HEK293 (cell line): ENCODE data around the gene LRPPRC.

Source experiments
- CTCF ChIP-seq: fragments of 450-650 bp; formaldehyde crosslinking; IDR thresholded peaks from 2 replicates; pipeline ENCODE4 v1.5.1; 2016; ENCODE audit warnings: missing biosample characterization, missing genetic modification characterization
- HIC1 ChIP-seq: fragments of 450-650 bp; formaldehyde crosslinking; IDR thresholded peaks from 2 replicates; pipeline ENCODE4 v1.5.1; 2016; ENCODE audit warnings: missing biosample characterization, missing genetic modification characterization
- OSR2 ChIP-seq: fragments of 450-650 bp; formaldehyde crosslinking; IDR thresholded peaks from 2 replicates; pipeline ENCODE4 v1.5.1; 2016; ENCODE audit warnings: missing biosample characterization, missing genetic modification characterization
- YY1 ChIP-seq: fragments of 450-650 bp; formaldehyde crosslinking; IDR thresholded peaks from 2 replicates; pipeline ENCODE4 v1.5.1; 2018; ENCODE audit warnings: missing biosample characterization, missing genetic modification characterization
- ZBTB20 ChIP-seq: fragments of 450-650 bp; formaldehyde crosslinking; IDR thresholded peaks from 2 replicates; pipeline ENCODE4 v1.5.1; 2016; ENCODE audit warnings: missing biosample characterization, missing genetic modification characterization
- ZBTB8A ChIP-seq: fragments of 450-650 bp; formaldehyde crosslinking; IDR thresholded peaks from 2 replicates; pipeline ENCODE4 v1.5.1; 2016; ENCODE audit warnings: missing biosample characterization, missing genetic modification characterization
- ZNF362 ChIP-seq: fragments of 450-650 bp; formaldehyde crosslinking; IDR thresholded peaks from 2 replicates; pipeline ENCODE4 v1.5.1; 2016; ENCODE audit warnings: missing biosample characterization, missing genetic modification characterization
- ZNF423 ChIP-seq: fragments of 450-650 bp; formaldehyde crosslinking; IDR thresholded peaks from 2 replicates; pipeline ENCODE4 v1.5.1; 2016; ENCODE audit warnings: missing biosample characterization, missing genetic modification characterization
- ZNF473 ChIP-seq: fragments of 450-650 bp; formaldehyde crosslinking; IDR thresholded peaks from 2 replicates; pipeline ENCODE4 v1.5.1; 2017; ENCODE audit warnings: missing biosample characterization, missing genetic modification characterization
- ZNF645 ChIP-seq: fragments of 450-650 bp; formaldehyde crosslinking; IDR thresholded peaks from 2 replicates; pipeline ENCODE4; 2016; ENCODE audit warnings: missing biosample characterization, missing genetic modification characterization
- ZNF677 ChIP-seq: fragments of 450-650 bp; IDR thresholded peaks from 2 replicates; pipeline ENCODE4 v1.5.0; 2018; ENCODE audit warnings: missing biosample characterization, mild to moderate bottlenecking, missing genetic modification characterization, moderate library complexity
- ZNF76 ChIP-seq: fragments of 450-650 bp; formaldehyde crosslinking; IDR thresholded peaks from 2 replicates; pipeline ENCODE4; 2016; ENCODE audit warnings: low read depth, missing biosample characterization, missing genetic modification characterization, borderline replicate concordance
- ZNF768 ChIP-seq: fragments of 450-650 bp; formaldehyde crosslinking; IDR thresholded peaks from 2 replicates; pipeline ENCODE4 v1.5.1; 2018; ENCODE audit warnings: missing biosample characterization, mild to moderate bottlenecking, missing genetic modification characterization
- ZNF777 ChIP-seq: fragments of 450-650 bp; formaldehyde crosslinking; IDR thresholded peaks from 2 replicates; pipeline ENCODE4 v1.5.1; 2017; ENCODE audit warnings: missing biosample characterization, missing genetic modification characterization, borderline replicate concordance

GRCh38 chr2:43880952-43881351, 114.8 kb downstream of the LRPPRC start:
- no peak for TF ChIP-seq HIC1 (tag by site-specific recombination)
- TF ChIP-seq ZNF362, result no peak
- TF ChIP-seq ZNF645 (tag by site-specific recombination), result no peak
- TF ChIP-seq CTCF (tag by site-specific recombination), result no peak
- TF ChIP-seq OSR2 (tag by site-specific recombination), result no peak
- no peak for TF ChIP-seq YY1 (tag by site-specific recombination)
- TF ChIP-seq ZNF768 (tag by site-specific recombination), result no peak
- no peak for TF ChIP-seq ZNF76 (tag by site-specific recombination)
- no peak for TF ChIP-seq ZNF473
- no peak for TF ChIP-seq ZNF423 (tag by site-specific recombination)
- TF ChIP-seq ZNF777 (tag by site-specific recombination), result no peak
- TF ChIP-seq ZNF677 (tag by site-specific recombination), result no peak
- no peak for TF ChIP-seq ZBTB8A
- no peak for TF ChIP-seq ZBTB20 (tag by site-specific recombination)
